Measurements from ENCODE around the gene DBT.
"Not testable (repeated sequence)": the region's sequence is repeated elsewhere in the genome, so short reads cannot be mapped to it uniquely, and the experiment has no call there.

Gene DBT

GRCh38 chr1:100249537-100250257 is at the start of gene DBT:
DBT (minus strand) TSS chr1:100249834; CDS start chr1:100249820, 14 bp downstream.
- DNase-seq: peak; percentile 92

DNA sequence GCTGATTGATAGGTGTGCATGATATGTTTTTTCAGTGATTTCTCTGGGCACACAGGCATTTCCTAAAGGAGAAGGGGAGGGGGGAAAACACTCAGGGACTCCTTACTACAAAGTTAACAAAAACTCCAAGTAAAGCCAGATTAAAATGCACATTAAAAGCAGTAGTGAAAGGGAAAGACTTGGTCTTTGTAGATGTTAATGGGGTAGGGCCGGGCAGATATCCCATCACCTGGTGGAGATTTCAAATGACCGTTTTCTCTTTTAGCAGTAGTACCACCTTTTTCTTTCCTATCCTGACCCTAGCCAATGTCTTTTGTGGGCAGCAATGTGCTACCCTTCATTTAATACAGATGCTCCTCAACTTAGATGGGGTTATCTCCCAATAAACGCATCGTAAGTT is 48.9 kb upstream of the DBT start:
- no peak for DNase-seq

DNA sequence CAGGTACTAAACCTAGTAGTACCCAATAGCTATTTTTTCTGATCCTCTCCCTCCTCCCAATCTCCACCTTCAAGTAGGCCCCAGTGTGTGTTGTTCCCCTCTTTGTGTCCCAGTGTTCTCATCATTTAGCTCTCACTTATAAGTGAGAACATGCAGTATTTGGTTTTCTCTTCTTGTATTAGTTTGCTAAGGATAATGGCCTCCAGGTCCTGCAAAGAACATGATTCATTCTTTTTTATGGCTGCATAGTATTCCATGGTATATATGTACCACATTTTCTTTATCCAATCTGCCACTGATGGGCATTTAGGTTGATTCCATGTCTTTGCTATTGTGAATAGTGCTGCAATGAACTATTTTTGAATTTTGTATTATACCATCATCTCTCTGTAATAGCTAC is 47.4 kb upstream of the DBT start:
- not testable (repeated sequence) for DNase-seq

DNA sequence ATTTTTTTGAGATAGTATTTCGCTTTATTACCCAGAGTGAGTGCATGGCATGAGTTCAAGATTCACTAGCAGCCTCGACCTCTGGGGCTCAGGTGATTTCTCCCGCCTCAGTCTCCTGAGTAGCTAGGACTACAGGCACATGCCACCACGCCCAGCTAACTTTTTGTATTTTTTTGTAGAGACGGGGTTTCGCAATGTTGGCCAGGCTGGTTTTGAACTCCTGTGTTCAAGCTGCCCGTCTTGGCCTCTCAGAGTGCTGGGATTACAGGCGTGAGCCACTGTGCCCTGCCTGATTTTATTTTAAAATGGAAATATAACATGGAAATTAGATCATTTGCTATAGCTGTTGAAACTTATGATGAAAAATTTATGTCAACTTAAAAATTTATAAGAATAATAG is 46.5 kb upstream of the DBT start:
- no peak for DNase-seq

GRCh38 chr1:100292711-100293110 is 43.1 kb upstream of the DBT start:
- DNase-seq: no peak

DNA sequence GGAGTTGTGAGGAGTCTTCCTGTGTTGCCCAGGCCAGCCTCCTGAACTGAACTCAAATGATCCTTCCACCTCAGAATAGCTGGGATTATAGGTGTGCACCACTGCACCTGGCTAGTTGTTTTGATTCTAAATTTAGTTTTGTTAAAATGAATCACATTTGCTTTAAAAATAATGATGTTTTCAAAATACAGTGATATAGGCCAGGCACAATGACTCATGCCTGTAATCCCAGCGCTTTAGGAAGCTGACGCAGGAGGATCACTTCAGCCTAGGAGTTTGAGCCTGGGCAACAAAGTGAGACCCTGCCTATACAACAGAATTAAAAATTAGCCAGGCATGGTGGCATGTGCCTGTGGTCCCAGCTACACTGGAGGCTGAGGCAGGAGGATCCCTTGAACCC is 40.7 kb upstream of the DBT start:
- DNase-seq: no peak

- no peak for DNase-seq
Measured at GRCh38 chr1:100287162-100287561, 37.5 kb upstream of the DBT start.

DNA sequence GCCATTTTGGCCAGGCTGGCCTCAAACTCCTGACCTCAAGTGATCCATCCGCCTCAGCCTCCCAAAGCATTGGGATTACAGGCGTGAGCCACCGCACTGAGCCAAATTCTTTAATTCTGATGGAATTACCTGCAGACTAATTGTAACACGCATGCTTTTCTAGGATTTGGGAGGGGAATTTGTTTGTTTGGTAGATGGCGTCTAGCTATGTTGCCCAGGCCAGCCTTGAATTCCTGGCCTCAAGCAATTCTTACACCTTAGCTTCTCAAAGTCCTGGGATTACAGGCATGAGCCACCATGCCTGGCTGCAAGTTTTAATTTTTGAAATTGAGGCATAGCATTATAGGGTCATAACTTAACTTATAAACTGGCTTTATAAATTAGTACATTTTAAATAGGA is 35.0 kb upstream of the DBT start:
- DNase-seq: no peak

DNA sequence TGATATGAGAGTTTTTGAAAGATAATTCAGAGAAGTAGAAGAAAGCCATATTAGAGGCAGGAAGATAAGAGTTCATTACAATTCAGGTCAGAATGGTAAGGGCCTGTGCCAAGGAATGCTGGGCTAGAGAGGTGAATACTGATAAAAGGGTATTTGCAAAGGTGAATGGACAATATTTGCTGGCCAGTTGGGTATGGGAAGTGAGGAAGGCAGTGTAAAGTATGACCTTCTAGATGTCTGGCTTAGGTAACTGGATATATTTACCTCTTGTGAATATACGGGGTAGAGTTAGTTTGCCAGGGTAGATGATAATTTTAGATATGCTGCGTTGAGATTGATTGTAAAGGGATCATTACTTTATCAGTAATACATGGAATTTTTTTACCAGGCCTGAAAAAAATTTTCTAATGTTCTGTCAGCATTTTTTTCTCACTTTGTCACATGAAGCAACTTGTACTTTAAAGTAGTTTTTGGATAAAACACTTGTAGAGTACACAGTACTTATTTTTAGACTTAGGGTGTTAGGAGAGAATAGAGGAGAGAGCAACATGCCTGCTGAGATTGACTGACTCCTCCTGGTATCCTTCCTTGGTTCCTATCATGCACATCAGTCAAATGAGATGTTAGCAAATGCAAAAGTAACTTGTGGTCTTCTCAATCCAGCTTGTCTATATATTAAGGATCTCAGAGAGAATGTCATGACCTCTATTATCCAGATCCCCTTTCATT is 30.5 kb upstream of the DBT start:
- no peak for DNase-seq

DNA sequence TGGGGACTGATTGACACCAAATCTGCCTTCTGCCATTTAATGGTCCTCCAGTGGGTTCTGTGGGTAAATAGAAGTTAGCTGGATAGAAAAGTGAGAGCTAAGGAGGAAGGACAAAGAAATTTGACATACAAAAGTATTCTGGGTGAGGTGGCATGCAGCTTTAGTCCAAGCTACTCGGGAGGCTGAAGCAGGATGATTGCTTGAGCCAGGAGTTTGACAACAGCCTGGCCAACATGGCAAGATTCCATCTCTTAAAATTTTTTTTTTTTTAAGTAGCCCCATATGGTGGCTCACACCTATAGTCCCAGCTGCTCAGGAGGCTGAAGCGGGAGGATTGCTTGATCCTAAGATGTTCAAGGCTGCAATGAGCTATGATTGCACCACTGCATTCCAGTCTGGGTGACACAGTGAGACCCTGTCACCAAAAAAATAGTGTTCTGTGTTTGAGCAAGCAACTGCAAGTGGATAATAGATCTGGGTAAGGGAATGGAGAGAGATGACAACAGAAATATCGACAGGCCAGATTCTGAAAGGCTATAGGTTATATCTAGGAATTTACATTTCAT is 29.8 kb upstream of the DBT start:
- DNase-seq: no peak

GRCh38 chr1:100277866-100278265 is 28.2 kb upstream of the DBT start:
- peak; percentile 62 for DNase-seq

- DNase-seq: no peak
Measured at GRCh38 chr1:100268202-100268601, 18.6 kb upstream of the DBT start.

- no peak for DNase-seq
Measured at GRCh38 chr1:100267284-100267683, 17.6 kb upstream of the DBT start.

- no peak for DNase-seq
Measured at GRCh38 chr1:100266741-100267140, 17.1 kb upstream of the DBT start.

GRCh38 chr1:100265931-100266740 is 16.5 kb upstream of the DBT start, which contains the start of gene RTCA:
RTCA (plus strand) TSS chr1:100266216; CDS start chr1:100266376, 160 bp downstream.
- DNase-seq: peak; percentile 95

DNA sequence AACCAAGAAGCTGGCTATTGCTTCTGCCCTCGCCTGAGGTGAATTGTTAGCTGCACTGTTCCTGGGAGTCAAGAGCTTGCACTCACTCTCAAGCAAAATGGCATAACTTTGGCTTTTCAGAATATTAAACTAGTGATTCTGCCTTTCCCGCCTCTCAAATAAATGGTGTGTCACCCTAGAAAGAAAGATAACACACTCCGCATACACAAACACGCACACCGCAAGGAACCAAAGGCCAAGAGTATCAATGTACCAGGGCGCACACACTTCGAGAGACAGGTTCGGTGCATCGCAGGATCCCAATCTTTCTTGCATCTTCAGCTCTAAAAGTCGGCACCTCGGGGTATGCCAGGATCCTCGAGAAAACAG is 15.9 kb upstream of the DBT start:
- no peak for DNase-seq

- not testable (repeated sequence) for DNase-seq
Measured at GRCh38 chr1:100264081-100264480, 14.4 kb upstream of the DBT start.

- no peak for DNase-seq
Measured at GRCh38 chr1:100261686-100262085, 12.1 kb upstream of the DBT start.

GRCh38 chr1:100258427-100258826 is 8.8 kb upstream of the DBT start:
- not testable (repeated sequence) for DNase-seq

GRCh38 chr1:100256273-100256672 is 6.6 kb upstream of the DBT start:
- not testable (repeated sequence) for DNase-seq

- no peak for DNase-seq
Measured at GRCh38 chr1:100253552-100253951, 3.9 kb upstream of the DBT start.

- no peak for DNase-seq
Measured at GRCh38 chr1:100252901-100253300, 3.3 kb upstream of the DBT start.

GRCh38 chr1:100250807-100251206 is 1.2 kb upstream of the DBT start:
- DNase-seq: no peak

Data from CD4-positive, alpha-beta T cell treated with Interleukin-17A for 1 hour (primary cell).